ENCODE data around the gene SYS1. TPM values are rescaled to one million over a fixed set of nuclear protein-coding genes. Genes with fewer than 3 reads are reported as not detected.

Gene SYS1
- polyA plus RNA-seq, 1 of the 3 experiments (the other 2 are of a cell fraction): 26.5 TPM

- DNase-seq: no peak
- Histone ChIP-seq H3K27ac (ENCODE audit: low read depth in 2 of 2, low read length in 1 of 2) (peak overlapping the region in 1 of 2 experiments; percentile 66; a peak in 2 of 4 replicates), H3K36me3 (replicated peaks in 1 of 2; ENCODE audit: control insufficient read depth in 1 of 2, insufficient read depth in 2 of 2, low read length in 1 of 2) (no peaks in the 10 kb centered on the region), H3K27me3 (ENCODE audit: insufficient read depth) (no peaks in the 10 kb centered on the region), H4K20me1 (ENCODE audit: insufficient read depth) (no peaks in the 10 kb centered on the region), H3K79me2 (ENCODE audit: insufficient read depth) (no peaks in the 10 kb centered on the region), H3K4me3 (ENCODE audit: low read depth in 2 of 2, low read length in 1 of 2) (no peak overlapping the region; a peak in 1 of 4 replicates), H3K9me3 (no peaks in the 10 kb centered on the region), H3K9me2 (no peaks in the 10 kb centered on the region), H3F3A (replicated peaks; ENCODE audit: insufficient read depth) (peaks cover 14% of the 10 kb centered on the region), H3K4me2 (peak overlapping the region; percentile 69), H3K9ac (no peak overlapping the region), H2AFZ (ENCODE audit: low read depth) (peak overlapping the region; percentile 83), H3K4me1 (ENCODE audit: control insufficient read depth in 1 of 2, insufficient read depth in 2 of 2, low read depth in 1 of 2, low read length in 1 of 2) (peaks cover 0 to 2% of the 10 kb centered on the region in 2 experiments; a peak in 2 of 4 replicates)
- ChIA-PET POLR2A (interaction anchor here (1.1 kb wide), 1 partner anchor 8 kb away, joined by 3 read pairs; the partner anchor contains the start of gene SYS1), CTCF (interaction anchor here (1.5 to 2.7 kb wide), 3 partner anchors 9 to 82 kb away, joined by 3 to 14 read pairs (median 11); partner anchors contain the start of gene SYS1)
- TF ChIP-seq REST (IDR thresholded peaks at IDR 0.05; ENCODE audit: low read depth, low read length) (no peak), NFIC (IDR thresholded peaks at IDR 0.05; ENCODE audit: borderline replicate concordance) (peak; percentile 15; the same call in 1 of the 2 replicates), MXI1 (IDR thresholded peaks at IDR 0.05; ENCODE audit: low read depth, low read length) (no peak), ZBTB33 (IDR thresholded peaks at IDR 0.05; ENCODE audit: borderline replicate concordance, low read depth) (no peak)
- 76% methylated on average over 9 of the region's 9 CpGs for WGBS (ENCODE audit: low lambda C conversion rate)
These were observed 8.3 kb upstream of the SYS1 start for GRCh38 chr20:45354423-45355208.

GRCh38 chr20:45355209-45356084 lies 7.5 kb upstream of the SYS1 start:
- Histone ChIP-seq H3K4me2 (peak overlapping the region; percentile 69), H3F3A (replicated peaks; ENCODE audit: insufficient read depth) (peaks cover 10% of the 10 kb centered on the region), H3K4me1 (ENCODE audit: control insufficient read depth in 1 of 2, insufficient read depth in 2 of 2, low read depth in 1 of 2, low read length in 1 of 2) (peaks cover 0 to 2% of the 10 kb centered on the region in 2 experiments; a peak in 2 of 4 replicates), H3K27ac (ENCODE audit: low read depth in 2 of 2, low read length in 1 of 2) (peak overlapping the region in 1 of 2 experiments; percentile 66; a peak in 2 of 4 replicates), H3K36me3 (replicated peaks in 1 of 2; ENCODE audit: control insufficient read depth in 1 of 2, insufficient read depth in 2 of 2, low read length in 1 of 2) (no peaks in the 10 kb centered on the region), H3K79me2 (ENCODE audit: insufficient read depth) (no peaks in the 10 kb centered on the region), H4K20me1 (ENCODE audit: insufficient read depth) (no peaks in the 10 kb centered on the region), H3K9me3 (no peaks in the 10 kb centered on the region), H3K27me3 (ENCODE audit: insufficient read depth) (no peaks in the 10 kb centered on the region), H3K4me3 (ENCODE audit: low read depth in 2 of 2, low read length in 1 of 2) (no peak overlapping the region; a peak in 1 of 4 replicates), H3K9ac (no peak overlapping the region), H3K9me2 (no peaks in the 10 kb centered on the region), H2AFZ (ENCODE audit: low read depth) (peak overlapping the region; percentile 83)
- no peak for DNase-seq
- POLR2A ChIA-PET: no interaction called here
- CTCF ChIA-PET: interaction anchor here (1.8 kb wide), 1 partner anchor 8 kb away, joined by 11 read pairs; the partner anchor contains the start of gene SYS1
- WGBS (ENCODE audit: low lambda C conversion rate): 59% methylated on average over 5 of the region's 5 CpGs
- TF ChIP-seq YY1 (IDR thresholded peaks at IDR 0.05; ENCODE audit: low read depth) (no peak), FOSL2 (IDR thresholded peaks at IDR 0.05; ENCODE audit: borderline replicate concordance, low read depth) (peak; percentile 61; the same call in 1 of the 2 replicates)
